H1 (cell line): ENCODE measurements around the gene MDM1. TPM values are rescaled to one million over a fixed set of nuclear protein-coding genes. Genes with fewer than 3 reads are reported as not detected.

Source experiments
- CTCF ChIA-PET: fragments of 300-600 bp; sonication (Branson Sonifier 250); formaldehyde crosslinking; loops from one replicate; lab custom pipeline; 2021; ENCODE audit not compliant: partially characterized antibody; lab: Charles Lee
- POLR2A ChIA-PET: fragments of 300-600 bp; sonication (Branson Sonifier 250); formaldehyde crosslinking; loops from one replicate; lab custom pipeline; 2021; ENCODE audit warnings: inconsistent platforms; ENCODE audit not compliant: partially characterized antibody; lab: Charles Lee
- DNase-seq, 2 experiments: peaks; one replicate each; pipeline versions ENCODE4 v3.0.0 to v3.0.0-alpha.2; 2010 to 2022; ENCODE audit warnings: low spot score in 2 of 2, low read depth in 1 of 2, mixed read lengths in 1 of 2
- FAIRE-seq: peaks from 2 replicates; lab custom pipeline; 2011; peaks lifted over from hg19 to GRCh38; lab: Jason Lieb, UNC
- H2AFZ ChIP-seq: 2 replicates; pipeline ENCODE4 v1.8.1; 2012; ENCODE audit warnings: low read length, inconsistent platforms
- H2AK5ac ChIP-seq: 2 replicates; pipeline ENCODE4 v1.6.1; 2013; ENCODE audit warnings: low read depth, low read length
- H2BK120ac ChIP-seq: replicated peaks from 2 replicates; pipeline ENCODE3; 2013; ENCODE audit warnings: low read depth, low read length, inconsistent platforms
- H2BK12ac ChIP-seq: 2 replicates; pipeline ENCODE4 v1.6.1; 2013; ENCODE audit warnings: low read depth, low read length
- H2BK15ac ChIP-seq: 2 replicates; pipeline ENCODE4 v1.6.1; 2013; ENCODE audit warnings: low read length
- H2BK20ac ChIP-seq: 2 replicates; pipeline ENCODE4 v1.6.1; 2013; ENCODE audit warnings: low read length
- H2BK5ac ChIP-seq: 2 replicates; pipeline ENCODE4 v1.6.1; 2013; ENCODE audit warnings: low read depth, low read length
- H3K14ac ChIP-seq: 2 replicates; pipeline ENCODE4 v1.6.1; 2013; ENCODE audit warnings: inconsistent platforms; ENCODE audit not compliant: insufficient read length
- H3K18ac ChIP-seq: 2 replicates; pipeline ENCODE4 v1.6.1; 2013; ENCODE audit warnings: low read length; ENCODE audit errors: extremely low read depth
- H3K23ac ChIP-seq: 2 replicates; pipeline ENCODE4 v1.6.1; 2013; ENCODE audit warnings: inconsistent platforms; ENCODE audit not compliant: insufficient read length
- H3K23me2 ChIP-seq: 2 replicates; pipeline ENCODE4 v1.6.1; 2013; ENCODE audit warnings: low read depth, low read length
- H3K27ac ChIP-seq: 2 replicates; pipeline ENCODE4 v1.6.1; 2011; ENCODE audit warnings: low read depth, low read length, inconsistent platforms
- H3K27me3 ChIP-seq, 4 experiments: replicated peaks in 1 of 4; 1 replicate in 1 of 4; 2 replicates in 3 of 4; pipeline versions ENCODE4 v1.6.1 to v1.8.1; 2011 to 2013; ENCODE audit warnings: low read length in 3 of 4, mild to moderate bottlenecking in 3 of 4, inconsistent platforms in 2 of 4, mixed read lengths in 2 of 4, moderate library complexity in 1 of 4; ENCODE audit not compliant: control insufficient read depth in 3 of 4, insufficient read depth in 3 of 4; ENCODE audit errors: extremely low read depth in 1 of 4
- H3K36me3 ChIP-seq, 4 experiments: 2 replicates each; pipeline versions ENCODE4 v1.6.1 to v1.8.1; 2011 to 2013; ENCODE audit warnings: mild to moderate bottlenecking in 4 of 4, low read length in 3 of 4, moderate library complexity in 2 of 4, control low read depth in 1 of 4, inconsistent platforms in 1 of 4; ENCODE audit not compliant: insufficient read depth in 4 of 4, control insufficient read depth in 2 of 4
- H3K4ac ChIP-seq: replicated peaks from 2 replicates; pipeline ENCODE3; 2013; ENCODE audit warnings: low read length, low read depth, mixed read lengths, inconsistent platforms; ENCODE audit not compliant: insufficient read length
- H3K4me1 ChIP-seq, 4 experiments: replicated peaks in 1 of 4; 1 replicate in 1 of 4; 2 replicates in 3 of 4; pipeline versions ENCODE4 v1.6.1 to v1.8.1; 2011 to 2013; ENCODE audit warnings: low read length in 3 of 4, inconsistent platforms in 2 of 4, mixed read lengths in 1 of 4; ENCODE audit not compliant: insufficient read depth in 4 of 4, control insufficient read depth in 3 of 4
- H3K4me2 ChIP-seq, 2 experiments: 2 replicates each; pipeline versions ENCODE4 v1.6.1 to v1.8.1; 2011 to 2013; ENCODE audit warnings: low read depth in 2 of 2, low read length in 2 of 2, control low read depth in 1 of 2, inconsistent platforms in 1 of 2, mild to moderate bottlenecking in 1 of 2; ENCODE audit not compliant: insufficient read depth in 1 of 2
- H3K4me3 ChIP-seq, 4 experiments: fragments of 200-600, 300-600 bp in 1 of 4; sonication (generic), shearing (Covaris generic), sonication (Bioruptor Twin) in 1 of 4; 2 replicates each; pipeline versions ENCODE4 v1.5.1 to v1.8.1; 2011 to 2016; ENCODE audit warnings: low read length in 4 of 4, low read depth in 3 of 4, control low read depth in 2 of 4, inconsistent platforms in 2 of 4, mild to moderate bottlenecking in 2 of 4, mixed read lengths in 1 of 4, moderate library complexity in 1 of 4; ENCODE audit not compliant: insufficient read depth in 2 of 4; ENCODE audit errors: extremely low read depth in 1 of 4
- H3K56ac ChIP-seq: replicated peaks from 2 replicates; pipeline ENCODE3; 2013; ENCODE audit warnings: low read depth, mild to moderate bottlenecking, mixed read lengths, low read length, inconsistent platforms; ENCODE audit not compliant: insufficient read length
- H3K79me1 ChIP-seq: 2 replicates; pipeline ENCODE4 v1.6.1; 2013; ENCODE audit warnings: low read depth, low read length, control low read depth
- H3K79me2 ChIP-seq, 2 experiments: 2 replicates each; pipeline versions ENCODE4 v1.6.1 to v1.8.1; 2012 to 2013; ENCODE audit warnings: low read length in 2 of 2, mild to moderate bottlenecking in 2 of 2, inconsistent platforms in 1 of 2; ENCODE audit not compliant: insufficient read depth in 2 of 2, control insufficient read depth in 1 of 2
- H3K9ac ChIP-seq, 4 experiments: replicated peaks in 1 of 4; 1 replicate in 1 of 4; 2 replicates in 3 of 4; pipeline versions ENCODE4 v1.6.1 to v1.8.1; 2011 to 2013; ENCODE audit warnings: low read depth in 3 of 4, low read length in 3 of 4, control low read depth in 2 of 4, mild to moderate bottlenecking in 2 of 4, moderate library complexity in 2 of 4, inconsistent platforms in 1 of 4; ENCODE audit errors: extremely low read depth in 1 of 4
- H3K9me3 ChIP-seq, 2 experiments: 2 replicates each; pipeline versions ENCODE4 v1.6.1 to v1.8.1; 2012 to 2013; ENCODE audit warnings: mild to moderate bottlenecking in 2 of 2, moderate library complexity in 2 of 2, control low read depth in 1 of 2, inconsistent platforms in 1 of 2, low read depth in 1 of 2, low read length in 1 of 2, mixed read lengths in 1 of 2; ENCODE audit not compliant: insufficient read depth in 2 of 2
- H4K20me1 ChIP-seq, 2 experiments: replicated peaks in 1 of 2; 2 replicates each; pipeline versions ENCODE3 to v1.8.1; 2011 to 2013; ENCODE audit warnings: inconsistent platforms in 2 of 2, low read length in 2 of 2, mild to moderate bottlenecking in 1 of 2; ENCODE audit not compliant: insufficient read depth in 2 of 2, control insufficient read depth in 1 of 2
- H4K5ac ChIP-seq: 2 replicates; pipeline ENCODE4 v1.6.1; 2013; ENCODE audit warnings: low read length, low read depth, mixed read lengths, inconsistent platforms; ENCODE audit not compliant: insufficient read length
- H4K8ac ChIP-seq: 2 replicates; pipeline ENCODE4 v1.8.0; 2013; ENCODE audit warnings: mild to moderate bottlenecking, moderate library complexity, low read length, inconsistent platforms; ENCODE audit not compliant: insufficient read depth; ENCODE audit errors: extremely low read depth
- H4K91ac ChIP-seq: replicated peaks from 2 replicates; pipeline ENCODE3; 2013; ENCODE audit warnings: low read length, mixed read lengths, inconsistent platforms; ENCODE audit not compliant: insufficient read length
- E2F6 ChIP-seq: IDR thresholded peaks from 2 replicates; pipeline ENCODE4 v1.6.1; 2012; ENCODE audit warnings: inconsistent platforms
- KDM4A ChIP-seq: IDR thresholded peaks from one replicate; pipeline ENCODE4 v1.7.1; 2012; ENCODE audit warnings: low read depth, mild to moderate bottlenecking, moderate library complexity, low read length, inconsistent platforms; ENCODE audit not compliant: severe bottlenecking
- NRF1 ChIP-seq: IDR thresholded peaks from 2 replicates; pipeline ENCODE4 v1.6.1; 2011; ENCODE audit warnings: mild to moderate bottlenecking, low read depth, low read length, improper control_type of control experiment
- YY1 ChIP-seq: IDR thresholded peaks from 2 replicates; pipeline ENCODE4 v1.6.1; 2011; ENCODE audit warnings: low read depth, mild to moderate bottlenecking, low read length
- polyA plus RNA-seq, 7 experiments: library from polyadenylated mRNA; depleted of rRNA in 3 of 7; stranded (reverse) in 5 of 7; unstranded in 2 of 7; fragments of >200 nt in 5 of 7; fragments of 200-250 nt in 2 of 7; gene quantifications; 1 replicate in 5 of 7; 2 replicates in 1 of 7; 4 replicates in 1 of 7; pipeline versions ENCODE4 v1.2.1 to v1.2.3, GENCODE V29; 2011 to 2013; ENCODE audit warnings: missing spikeins in 2 of 7, mixed read lengths in 2 of 7
- total RNA-seq: library from RNA; stranded (reverse); fragmentation: NEBNext Ultra II Directional; extraction: Animal tissue kit (Norgen Biotek cat#: 25700); gene quantifications from 2 replicates; pipeline ENCODE4 v1.2.1, GENCODE V29; 2021

MDM1 gene
- total and polyA plus RNA-seq, 2 of the 8 experiments (the other 6 are each of a cell fraction or from before 2014, with no cell fraction given) = 3.1 to 10.7 TPM

GRCh38 chr12:68361953-68362352, 29.8 kb upstream of the MDM1 start:
- Histone ChIP-seq H3K79me1 (no peaks in the 10 kb centered on the region), H3K14ac (no peak overlapping the region), H2AFZ (no peak overlapping the region), H2BK15ac (no peak overlapping the region), H3K27ac (no peak overlapping the region), H3K4ac (no peak overlapping the region), H3K27me3 (no peaks in the 10 kb centered on the region; a peak in 1 of 7 replicates), H3K4me2 (no peak overlapping the region), H3K9me3 (no peaks in the 10 kb centered on the region), H3K23ac (no peak overlapping the region), H2BK20ac (no peak overlapping the region), H3K9ac (no peak overlapping the region), H4K5ac (no peak overlapping the region), H4K8ac (no peak overlapping the region), H2AK5ac (no peak overlapping the region), H2BK12ac (no peak overlapping the region), H4K91ac (no peak overlapping the region), H3K79me2 (no peaks in the 10 kb centered on the region)
- POLR2A ChIA-PET = no interaction called here
- TF ChIP-seq E2F6 = no peak
- no peak for TF ChIP-seq KDM4A
- TF ChIP-seq YY1 = no peak
- no peak for TF ChIP-seq NRF1
- TF ChIP-seq, all 59 proteins: peak for 0
- Histone ChIP-seq H3K36me3 (no peaks in the 10 kb centered on the region), H4K20me1 (no peaks in the 10 kb centered on the region), H3K4me3 (no peak overlapping the region), H3K23me2 (no peaks in the 10 kb centered on the region), H3K18ac (no peak overlapping the region), H2BK5ac (no peak overlapping the region), H3K4me1 (peaks cover 0 to 12% (median 5%) of the 10 kb centered on the region in 4 experiments; a peak in 4 of 7 replicates), H3K56ac (no peak overlapping the region), H2BK120ac (no peak overlapping the region)
- FAIRE-seq = no peak
- CTCF ChIA-PET = interaction anchor here (0.6 kb wide), 1 partner anchor 274 kb away, joined by 3 read pairs; no protein-coding TSS in a partner anchor
- no peak for DNase-seq
